ENCODE data around the gene TPPP.

DNA sequence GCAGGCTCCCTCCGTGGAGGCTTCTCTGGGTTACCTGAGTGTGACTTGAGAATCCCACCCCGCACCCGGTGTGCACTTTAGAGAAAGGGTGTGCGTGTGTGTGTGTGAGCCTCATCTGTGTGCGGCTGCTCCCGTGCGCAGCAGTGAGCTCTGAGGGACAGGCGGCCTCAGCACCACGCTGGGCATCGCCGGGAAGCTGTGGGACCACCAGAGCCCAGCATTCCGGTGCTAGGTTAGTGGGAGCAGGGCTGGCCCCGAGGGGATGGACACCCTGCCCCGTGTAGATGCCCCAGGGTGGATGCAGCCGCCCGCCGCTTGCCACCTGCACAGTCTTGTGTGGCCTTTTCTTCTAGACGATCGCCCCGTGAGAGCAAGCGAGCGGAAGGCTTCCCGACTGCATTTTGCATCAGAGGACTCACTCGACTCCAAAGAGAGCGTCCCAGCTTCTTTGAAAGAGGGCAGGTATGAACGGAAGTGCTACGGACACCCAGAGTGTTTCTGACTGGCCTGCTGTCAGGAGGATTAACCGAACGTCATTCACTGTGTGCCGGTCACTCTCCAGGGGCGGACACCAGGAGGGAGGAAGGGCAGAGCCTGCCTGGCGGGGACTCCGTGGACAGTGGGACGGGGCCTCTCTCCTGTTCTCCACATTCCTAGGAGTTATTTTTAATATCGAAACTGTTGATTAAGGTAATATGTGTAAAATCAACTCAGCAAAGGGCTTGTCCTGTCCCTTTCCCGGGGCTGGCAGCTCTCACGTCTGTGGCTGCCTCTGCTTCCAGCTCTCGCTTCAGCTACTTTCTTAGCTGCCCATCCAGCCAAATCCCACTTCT, 68.8 kb downstream of the TPPP start:
- no peak for TF ChIP-seq GATA3 (IDR thresholded peaks at IDR 0.05; ENCODE audit: low read depth, low read length)
- TF ChIP-seq GATA2 (IDR thresholded peaks at IDR 0.05; ENCODE audit: low read depth, low read length), result no peak
